HPDE6-E6E7 (cell line): ENCODE data around the gene ST6GAL1.
A peak's percentile ranks its signal among the peaks of the same experiment; 100 is the strongest.
"Not testable (repeated sequence)": the region's sequence is repeated elsewhere in the genome, so short reads cannot be mapped to it uniquely, and the experiment has no call there.

ENCODE experiments used
- DNase-seq: peaks from one replicate; pipeline ENCODE4 v3.0.0; 2011; ENCODE audit warnings: missing footprints; ENCODE audit errors: extremely low spot score

The ST6GAL1 gene

GRCh38 chr3:187046033-187046432 lies 115.7 kb downstream of the ST6GAL1 start:
- DNase-seq, result no peak

GRCh38 chr3:187049462-187050101 lies 119.3 kb downstream of the ST6GAL1 start:
- DNase-seq, result no peak

GRCh38 chr3:187051066-187051465 lies 120.7 kb downstream of the ST6GAL1 start:
- no peak for DNase-seq

- DNase-seq, result no peak
Measured at GRCh38 chr3:187051724-187052366, 121.5 kb downstream of the ST6GAL1 start.

- not testable (repeated sequence) for DNase-seq
Measured at GRCh38 chr3:187052427-187052826, 122.1 kb downstream of the ST6GAL1 start.

- not testable (repeated sequence) for DNase-seq
Measured at GRCh38 chr3:187054433-187054832, 124.1 kb downstream of the ST6GAL1 start.

- DNase-seq, result not testable (repeated sequence)
Measured at GRCh38 chr3:187057803-187058202, 127.5 kb downstream of the ST6GAL1 start.

- DNase-seq, result no peak
Measured at GRCh38 chr3:187061748-187062147, 131.4 kb downstream of the ST6GAL1 start.

GRCh38 chr3:187062526-187063177 lies 132.3 kb downstream of the ST6GAL1 start:
- no peak for DNase-seq

GRCh38 chr3:187063286-187064121 lies 133.2 kb downstream of the ST6GAL1 start:
- peak; percentile 34 for DNase-seq

GRCh38 chr3:187064210-187065115 lies 134.1 kb downstream of the ST6GAL1 start:
- DNase-seq, result peak; percentile 35

- DNase-seq, result peak; percentile 60
Measured at GRCh38 chr3:187066228-187066995, 136.1 kb downstream of the ST6GAL1 start.

GRCh38 chr3:187068787-187069186 lies 138.5 kb downstream of the ST6GAL1 start:
- DNase-seq, result no peak

GRCh38 chr3:187069857-187070516 lies 139.7 kb downstream of the ST6GAL1 start:
- no peak for DNase-seq

- no peak for DNase-seq
Measured at GRCh38 chr3:187072102-187072501, 141.8 kb downstream of the ST6GAL1 start.

GRCh38 chr3:187072511-187072910 lies 142.2 kb downstream of the ST6GAL1 start:
- no peak for DNase-seq

GRCh38 chr3:187073581-187074098 lies 143.3 kb downstream of the ST6GAL1 start:
- no peak for DNase-seq

GRCh38 chr3:187074846-187075245 lies 144.5 kb downstream of the ST6GAL1 start:
- no peak for DNase-seq

- DNase-seq, result no peak
Measured at GRCh38 chr3:187076297-187076696, 146.0 kb downstream of the ST6GAL1 start.
